H1 (cell line): ENCODE measurements around the gene POLE. TPM values are rescaled to one million over a fixed set of nuclear protein-coding genes. Genes with fewer than 3 reads are reported as not detected.

Experiments used
- CTCF ChIA-PET: fragments of 300-600 bp; sonication (Branson Sonifier 250); formaldehyde crosslinking; loops from one replicate; lab custom pipeline; 2021; ENCODE audit not compliant: partially characterized antibody; lab: Charles Lee
- POLR2A ChIA-PET: fragments of 300-600 bp; sonication (Branson Sonifier 250); formaldehyde crosslinking; loops from one replicate; lab custom pipeline; 2021; ENCODE audit warnings: inconsistent platforms; ENCODE audit not compliant: partially characterized antibody; lab: Charles Lee
- DNase-seq, 2 experiments: peaks; one replicate each; pipeline versions ENCODE4 v3.0.0 to v3.0.0-alpha.2; 2010 to 2022; ENCODE audit warnings: low spot score in 2 of 2, low read depth in 1 of 2, mixed read lengths in 1 of 2
- FAIRE-seq: peaks from 2 replicates; lab custom pipeline; 2011; peaks lifted over from hg19 to GRCh38; lab: Jason Lieb, UNC
- H2AFZ ChIP-seq: 2 replicates; pipeline ENCODE4 v1.8.1; 2012; ENCODE audit warnings: low read length, inconsistent platforms
- H2AK5ac ChIP-seq: 2 replicates; pipeline ENCODE4 v1.6.1; 2013; ENCODE audit warnings: low read depth, low read length
- H2BK120ac ChIP-seq: replicated peaks from 2 replicates; pipeline ENCODE3; 2013; ENCODE audit warnings: low read depth, low read length, inconsistent platforms
- H2BK12ac ChIP-seq: 2 replicates; pipeline ENCODE4 v1.6.1; 2013; ENCODE audit warnings: low read depth, low read length
- H2BK15ac ChIP-seq: 2 replicates; pipeline ENCODE4 v1.6.1; 2013; ENCODE audit warnings: low read length
- H2BK20ac ChIP-seq: 2 replicates; pipeline ENCODE4 v1.6.1; 2013; ENCODE audit warnings: low read length
- H2BK5ac ChIP-seq: 2 replicates; pipeline ENCODE4 v1.6.1; 2013; ENCODE audit warnings: low read depth, low read length
- H3K14ac ChIP-seq: 2 replicates; pipeline ENCODE4 v1.6.1; 2013; ENCODE audit warnings: inconsistent platforms; ENCODE audit not compliant: insufficient read length
- H3K18ac ChIP-seq: 2 replicates; pipeline ENCODE4 v1.6.1; 2013; ENCODE audit warnings: low read length; ENCODE audit errors: extremely low read depth
- H3K23ac ChIP-seq: 2 replicates; pipeline ENCODE4 v1.6.1; 2013; ENCODE audit warnings: inconsistent platforms; ENCODE audit not compliant: insufficient read length
- H3K23me2 ChIP-seq: 2 replicates; pipeline ENCODE4 v1.6.1; 2013; ENCODE audit warnings: low read depth, low read length
- H3K27ac ChIP-seq: 2 replicates; pipeline ENCODE4 v1.6.1; 2011; ENCODE audit warnings: low read depth, low read length, inconsistent platforms
- H3K27me3 ChIP-seq, 4 experiments: replicated peaks in 1 of 4; 1 replicate in 1 of 4; 2 replicates in 3 of 4; pipeline versions ENCODE4 v1.6.1 to v1.8.1; 2011 to 2013; ENCODE audit warnings: low read length in 3 of 4, mild to moderate bottlenecking in 3 of 4, inconsistent platforms in 2 of 4, mixed read lengths in 2 of 4, moderate library complexity in 1 of 4; ENCODE audit not compliant: control insufficient read depth in 3 of 4, insufficient read depth in 3 of 4; ENCODE audit errors: extremely low read depth in 1 of 4
- H3K36me3 ChIP-seq, 4 experiments: 2 replicates each; pipeline versions ENCODE4 v1.6.1 to v1.8.1; 2011 to 2013; ENCODE audit warnings: mild to moderate bottlenecking in 4 of 4, low read length in 3 of 4, moderate library complexity in 2 of 4, control low read depth in 1 of 4, inconsistent platforms in 1 of 4; ENCODE audit not compliant: insufficient read depth in 4 of 4, control insufficient read depth in 2 of 4
- H3K4ac ChIP-seq: replicated peaks from 2 replicates; pipeline ENCODE3; 2013; ENCODE audit warnings: low read length, low read depth, mixed read lengths, inconsistent platforms; ENCODE audit not compliant: insufficient read length
- H3K4me1 ChIP-seq, 4 experiments: replicated peaks in 1 of 4; 1 replicate in 1 of 4; 2 replicates in 3 of 4; pipeline versions ENCODE4 v1.6.1 to v1.8.1; 2011 to 2013; ENCODE audit warnings: low read length in 3 of 4, inconsistent platforms in 2 of 4, mixed read lengths in 1 of 4; ENCODE audit not compliant: insufficient read depth in 4 of 4, control insufficient read depth in 3 of 4
- H3K4me2 ChIP-seq, 2 experiments: 2 replicates each; pipeline versions ENCODE4 v1.6.1 to v1.8.1; 2011 to 2013; ENCODE audit warnings: low read depth in 2 of 2, low read length in 2 of 2, control low read depth in 1 of 2, inconsistent platforms in 1 of 2, mild to moderate bottlenecking in 1 of 2; ENCODE audit not compliant: insufficient read depth in 1 of 2
- H3K4me3 ChIP-seq, 4 experiments: fragments of 200-600, 300-600 bp in 1 of 4; sonication (generic), shearing (Covaris generic), sonication (Bioruptor Twin) in 1 of 4; 2 replicates each; pipeline versions ENCODE4 v1.5.1 to v1.8.1; 2011 to 2016; ENCODE audit warnings: low read length in 4 of 4, low read depth in 3 of 4, control low read depth in 2 of 4, inconsistent platforms in 2 of 4, mild to moderate bottlenecking in 2 of 4, mixed read lengths in 1 of 4, moderate library complexity in 1 of 4; ENCODE audit not compliant: insufficient read depth in 2 of 4; ENCODE audit errors: extremely low read depth in 1 of 4
- H3K56ac ChIP-seq: replicated peaks from 2 replicates; pipeline ENCODE3; 2013; ENCODE audit warnings: low read depth, mild to moderate bottlenecking, mixed read lengths, low read length, inconsistent platforms; ENCODE audit not compliant: insufficient read length
- H3K79me1 ChIP-seq: 2 replicates; pipeline ENCODE4 v1.6.1; 2013; ENCODE audit warnings: low read depth, low read length, control low read depth
- H3K79me2 ChIP-seq, 2 experiments: 2 replicates each; pipeline versions ENCODE4 v1.6.1 to v1.8.1; 2012 to 2013; ENCODE audit warnings: low read length in 2 of 2, mild to moderate bottlenecking in 2 of 2, inconsistent platforms in 1 of 2; ENCODE audit not compliant: insufficient read depth in 2 of 2, control insufficient read depth in 1 of 2
- H3K9ac ChIP-seq, 4 experiments: replicated peaks in 1 of 4; 1 replicate in 1 of 4; 2 replicates in 3 of 4; pipeline versions ENCODE4 v1.6.1 to v1.8.1; 2011 to 2013; ENCODE audit warnings: low read depth in 3 of 4, low read length in 3 of 4, control low read depth in 2 of 4, mild to moderate bottlenecking in 2 of 4, moderate library complexity in 2 of 4, inconsistent platforms in 1 of 4; ENCODE audit errors: extremely low read depth in 1 of 4
- H3K9me3 ChIP-seq, 2 experiments: 2 replicates each; pipeline versions ENCODE4 v1.6.1 to v1.8.1; 2012 to 2013; ENCODE audit warnings: mild to moderate bottlenecking in 2 of 2, moderate library complexity in 2 of 2, control low read depth in 1 of 2, inconsistent platforms in 1 of 2, low read depth in 1 of 2, low read length in 1 of 2, mixed read lengths in 1 of 2; ENCODE audit not compliant: insufficient read depth in 2 of 2
- H4K20me1 ChIP-seq, 2 experiments: replicated peaks in 1 of 2; 2 replicates each; pipeline versions ENCODE3 to v1.8.1; 2011 to 2013; ENCODE audit warnings: inconsistent platforms in 2 of 2, low read length in 2 of 2, mild to moderate bottlenecking in 1 of 2; ENCODE audit not compliant: insufficient read depth in 2 of 2, control insufficient read depth in 1 of 2
- H4K5ac ChIP-seq: 2 replicates; pipeline ENCODE4 v1.6.1; 2013; ENCODE audit warnings: low read length, low read depth, mixed read lengths, inconsistent platforms; ENCODE audit not compliant: insufficient read length
- H4K8ac ChIP-seq: 2 replicates; pipeline ENCODE4 v1.8.0; 2013; ENCODE audit warnings: mild to moderate bottlenecking, moderate library complexity, low read length, inconsistent platforms; ENCODE audit not compliant: insufficient read depth; ENCODE audit errors: extremely low read depth
- H4K91ac ChIP-seq: replicated peaks from 2 replicates; pipeline ENCODE3; 2013; ENCODE audit warnings: low read length, mixed read lengths, inconsistent platforms; ENCODE audit not compliant: insufficient read length
- BACH1 ChIP-seq: IDR thresholded peaks from 2 replicates; pipeline ENCODE4 v1.6.1; 2012; ENCODE audit warnings: low read length, improper control_type of control experiment
- CREB1 ChIP-seq: IDR thresholded peaks from 2 replicates; pipeline ENCODE4 v1.6.1; 2012; ENCODE audit warnings: inconsistent platforms
- GABPA ChIP-seq: IDR thresholded peaks from 2 replicates; pipeline ENCODE4 v1.6.1; 2011; ENCODE audit warnings: mild to moderate bottlenecking, low read length, moderate library complexity, borderline replicate concordance; ENCODE audit not compliant: insufficient read depth
- HDAC6 ChIP-seq: IDR thresholded peaks from one replicate; pipeline ENCODE4 v1.7.1; 2012; ENCODE audit warnings: low read depth, mild to moderate bottlenecking, inconsistent platforms, low read length, moderate library complexity
- SIN3A ChIP-seq, 2 experiments: IDR thresholded peaks in 1 of 2; conservative IDR thresholded peaks in 1 of 2; 2 replicates each; pipeline ENCODE4 v1.6.1; 2011 to 2012; ENCODE audit warnings: low read length in 2 of 2, improper control_type of control experiment in 1 of 2, low read depth in 1 of 2, mild to moderate bottlenecking in 1 of 2
- TBP ChIP-seq: IDR thresholded peaks from 2 replicates; pipeline ENCODE4 v1.6.1; 2011; ENCODE audit warnings: low read depth, low read length, improper control_type of control experiment
- WGBS, 2 experiments: shearing (Covaris generic) in 1 of 2; methylation state at CpG; one replicate each; pipeline versions ENCODE4 v1.1.6 to v1.1.7; 2013 to 2015; ENCODE audit warnings: low lambda C conversion rate in 2 of 2, mixed read lengths in 2 of 2, inconsistent platforms in 1 of 2, low coverage in 1 of 2, missing lambda C conversion rate in 1 of 2; ENCODE audit not compliant: insufficient replicate concordance in 2 of 2, insufficient coverage in 1 of 2, insufficient read length in 1 of 2; ENCODE audit errors: extremely low coverage in 1 of 2, missing lambda C conversion rate in 1 of 2; 5-methylcytosine and 5-hydroxymethylcytosine counted together
- polyA plus RNA-seq, 7 experiments: library from polyadenylated mRNA; depleted of rRNA in 3 of 7; stranded (reverse) in 5 of 7; unstranded in 2 of 7; fragments of >200 nt in 5 of 7; fragments of 200-250 nt in 2 of 7; gene quantifications; 1 replicate in 5 of 7; 2 replicates in 1 of 7; 4 replicates in 1 of 7; pipeline versions ENCODE4 v1.2.1 to v1.2.3, GENCODE V29; 2011 to 2013; ENCODE audit warnings: missing spikeins in 2 of 7, mixed read lengths in 2 of 7
- total RNA-seq: library from RNA; stranded (reverse); fragmentation: NEBNext Ultra II Directional; extraction: Animal tissue kit (Norgen Biotek cat#: 25700); gene quantifications from 2 replicates; pipeline ENCODE4 v1.2.1, GENCODE V29; 2021
- TF ChIP-seq, protein P1 (sequence below): IDR thresholded peaks from 2 replicates; pipeline ENCODE4 v1.6.1; 2012; ENCODE audit warnings: inconsistent platforms
- TF ChIP-seq, protein P2 (sequence below): IDR thresholded peaks from 2 replicates; pipeline ENCODE4 v1.6.1; 2012; ENCODE audit warnings: inconsistent platforms

The POLE gene
- total and polyA plus RNA-seq, 2 of the 8 experiments (the other 6 are each of a cell fraction or from before 2014, with no cell fraction given), result 59.7 to 115 TPM

DNA sequence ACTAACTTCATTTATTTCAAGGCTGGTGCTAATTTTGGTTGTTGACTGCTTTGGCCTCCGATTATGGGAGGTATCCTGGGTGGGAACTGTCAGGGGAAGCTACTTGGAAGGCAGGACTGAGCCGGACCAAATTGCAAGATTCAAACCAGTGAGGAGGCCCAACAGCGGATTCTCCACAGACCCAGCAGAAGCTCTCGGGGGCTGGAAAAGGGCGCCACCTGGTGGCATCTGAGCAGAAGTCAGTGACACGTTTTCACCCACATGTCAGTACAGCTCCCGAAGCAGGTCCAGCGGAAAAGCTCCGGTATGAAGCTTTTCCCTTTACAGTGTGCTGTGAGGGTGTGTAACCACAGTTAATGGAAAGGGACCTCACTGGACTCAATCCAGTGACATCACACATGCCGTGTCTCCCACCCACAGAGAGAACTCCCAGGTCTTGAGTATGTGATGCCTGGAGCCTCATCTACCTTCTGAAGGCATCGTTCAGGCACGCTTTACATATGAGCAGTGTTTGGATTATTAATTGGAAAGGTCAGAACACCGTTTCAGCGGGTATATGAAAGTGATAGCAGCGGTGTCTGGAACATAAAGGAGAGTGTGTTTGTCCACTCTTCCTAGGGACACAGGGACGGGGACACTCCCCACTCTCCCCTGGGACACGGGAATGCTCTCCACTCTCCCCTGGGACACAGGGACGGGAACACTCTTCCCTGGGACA, 72.1 kb downstream of the POLE start:
- peak; percentile 70 for FAIRE-seq
- ChIA-PET CTCF (interaction anchor here (0.7 to 3.3 kb wide), 22 partner anchors 10 to 849 kb away, joined by 3 to 41 read pairs (median 4); no protein-coding TSS in a partner anchor), POLR2A (interaction anchor here (0.8 to 1.5 kb wide), 5 partner anchors 11 to 32 kb away, joined by 3 to 4 read pairs (median 3); no protein-coding TSS in a partner anchor)
- H4K91ac ChIP-seq, result no peak overlapping the region
- H3K4ac ChIP-seq, result no peak overlapping the region
- H3K9ac ChIP-seq, result no peak overlapping the region
- no peaks in the 10 kb centered on the region for H3K36me3 ChIP-seq
- H2BK120ac ChIP-seq, result no peak overlapping the region
- H3K9me3 ChIP-seq, result peaks cover 12 to 33% of the 10 kb centered on the region in 2 experiments; a peak in 3 of 4 replicates
- no peak overlapping the region for H2AFZ ChIP-seq
- H3K23ac ChIP-seq, result no peak overlapping the region
- no peaks in the 10 kb centered on the region; the same call in 1 of the 2 replicates for H3K23me2 ChIP-seq
- peak; percentile 58 to 89 for DNase-seq
- H4K5ac ChIP-seq, result no peak overlapping the region
- 0 out of 2 replicates have a peak overlapping the region, but pooled peaks have one; percentile 23 for H2BK12ac ChIP-seq
- H2AK5ac ChIP-seq, result no peak overlapping the region
- H3K27me3 ChIP-seq, result peaks cover 35 to 82% (median 65%) of the 10 kb centered on the region in 4 experiments
- H3K79me2 ChIP-seq, result no peaks in the 10 kb centered on the region
- no peaks in the 10 kb centered on the region for H4K20me1 ChIP-seq
- no peak overlapping the region for H3K4me2 ChIP-seq
- no peak overlapping the region for H2BK20ac ChIP-seq
- H2BK15ac ChIP-seq, result no peak overlapping the region
- WGBS, 2 experiments, result 37% methylated on average over 18 of the region's 18 CpGs; no CpG with 5 or more reads in 1 of the 2 experiments
- no peaks in the 10 kb centered on the region for H3K79me1 ChIP-seq
- H3K4me1 ChIP-seq, result peaks cover 0 to 3% (median 0%) of the 10 kb centered on the region in 4 experiments; a peak in 2 of 7 replicates
- no peak overlapping the region for H2BK5ac ChIP-seq
- H3K27ac ChIP-seq, result no peak overlapping the region
- H3K56ac ChIP-seq, result no peak overlapping the region
- H3K4me3 ChIP-seq, result no peak overlapping the region
- no peak overlapping the region; the same call in 1 of the 2 replicates for H4K8ac ChIP-seq
- no peak overlapping the region for H3K18ac ChIP-seq
- H3K14ac ChIP-seq, result no peak overlapping the region
- TF ChIP-seq HDAC6, result no peak
- 0 out of 2 replicates have a peak, but pooled peaks have one; percentile 31 for TF ChIP-seq TBP
- peak; percentile 74; the same call in 1 of the 2 replicates for TF ChIP-seq GABPA
- TF ChIP-seq CREB1, result peak; percentile 65
- TF ChIP-seq BACH1, result peak; percentile 26; the same call in 1 of the 2 replicates
- TF ChIP-seq, protein P1, sequence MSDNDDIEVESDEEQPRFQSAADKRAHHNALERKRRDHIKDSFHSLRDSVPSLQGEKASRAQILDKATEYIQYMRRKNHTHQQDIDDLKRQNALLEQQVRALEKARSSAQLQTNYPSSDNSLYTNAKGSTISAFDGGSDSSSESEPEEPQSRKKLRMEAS, result peak; percentile 84
- TF ChIP-seq SIN3A (conservative IDR thresholded peaks at IDR 0.05 in 1 of 2, IDR thresholded peaks at IDR 0.05 in 1 of 2; ENCODE audit: low read depth in 1 of 2, low read length in 2 of 2), result peak in 1 of 2 experiments; percentile 24; a peak in 1 of 4 replicates
- TF ChIP-seq, protein P2, sequence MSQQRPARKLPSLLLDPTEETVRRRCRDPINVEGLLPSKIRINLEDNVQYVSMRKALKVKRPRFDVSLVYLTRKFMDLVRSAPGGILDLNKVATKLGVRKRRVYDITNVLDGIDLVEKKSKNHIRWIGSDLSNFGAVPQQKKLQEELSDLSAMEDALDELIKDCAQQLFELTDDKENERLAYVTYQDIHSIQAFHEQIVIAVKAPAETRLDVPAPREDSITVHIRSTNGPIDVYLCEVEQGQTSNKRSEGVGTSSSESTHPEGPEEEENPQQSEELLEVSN, result peak; percentile 47; the same call in 1 of the 2 replicates
